HepG2 (cell line): Measurements from ENCODE around the gene C1orf159. TPM values are rescaled to one million over a fixed set of nuclear protein-coding genes. Genes with fewer than 3 reads are reported as not detected.

ENCODE experiments used
- ATM ChIP-seq: fragments of 450-650 bp; IDR thresholded peaks from 2 replicates; pipeline ENCODE4 v1.7.1; 2017; ENCODE audit warnings: mild to moderate bottlenecking, borderline replicate concordance
- BORCS8-MEF2B ChIP-seq: sonication (generic); formaldehyde crosslinking; IDR thresholded peaks from 2 replicates; pipeline ENCODE4 v1.8.0; 2022; ENCODE audit warnings: mild to moderate bottlenecking, missing genetic modification reagents
- DNMT1 ChIP-seq: sonication (generic); formaldehyde crosslinking; IDR thresholded peaks from 2 replicates; pipeline ENCODE4 v1.5.1; 2020; ENCODE audit warnings: mild to moderate bottlenecking, missing genetic modification reagents
- GFI1 ChIP-seq: sonication (generic); formaldehyde crosslinking; IDR thresholded peaks from 2 replicates; pipeline ENCODE4 v1.5.0; 2020; ENCODE audit warnings: missing genetic modification reagents, mild to moderate bottlenecking, borderline replicate concordance
- IKZF4 ChIP-seq: sonication (generic); formaldehyde crosslinking; IDR thresholded peaks from 2 replicates; pipeline ENCODE4 v1.5.1; 2020; ENCODE audit warnings: borderline replicate concordance, mild to moderate bottlenecking, low read depth, missing genetic modification reagents; ENCODE audit errors: not compliant biosample characterization
- NFIB ChIP-seq: sonication (generic); formaldehyde crosslinking; IDR thresholded peaks from 2 replicates; pipeline ENCODE4 v1.9.0; 2021; ENCODE audit warnings: missing genetic modification reagents, mild to moderate bottlenecking, borderline replicate concordance
- RBM39 ChIP-seq: fragments of 200-400 bp; formaldehyde crosslinking; IDR thresholded peaks from one replicate; pipeline ENCODE4 v1.6.1; 2018; ENCODE audit warnings: antibody characterized with exemption, mild to moderate bottlenecking, low read depth, low read length; ENCODE audit not compliant: poor library complexity, severe bottlenecking
- SCMH1 ChIP-seq: sonication (generic); formaldehyde crosslinking; IDR thresholded peaks from 2 replicates; pipeline ENCODE4 v1.9.0; 2021; ENCODE audit warnings: missing genetic modification reagents, mild to moderate bottlenecking, borderline replicate concordance
- SRSF4 ChIP-seq: fragments of 200-400 bp; formaldehyde crosslinking; IDR thresholded peaks from one replicate; pipeline ENCODE4 v1.6.1; 2018; ENCODE audit warnings: mild to moderate bottlenecking, low read depth, low read length, moderate library complexity; ENCODE audit not compliant: poor library complexity, severe bottlenecking
- ZBTB3 ChIP-seq: sonication (generic); formaldehyde crosslinking; IDR thresholded peaks from 2 replicates; pipeline ENCODE4 v1.4.0; 2020; ENCODE audit warnings: low read depth, mild to moderate bottlenecking, moderate library complexity, missing genetic modification reagents, borderline replicate concordance
- ZNF17 ChIP-seq: sonication (generic); formaldehyde crosslinking; IDR thresholded peaks from 2 replicates; pipeline ENCODE4 v1.5.0; 2020; ENCODE audit warnings: mild to moderate bottlenecking, missing genetic modification reagents
- ZNF557 ChIP-seq: sonication (generic); formaldehyde crosslinking; IDR thresholded peaks from 2 replicates; pipeline ENCODE4 v1.4.0; 2020; ENCODE audit warnings: missing genetic modification reagents
- ZNF775 ChIP-seq: sonication (generic); formaldehyde crosslinking; IDR thresholded peaks from 2 replicates; pipeline ENCODE4 v1.4.0; 2020; ENCODE audit warnings: missing genetic modification reagents, mild to moderate bottlenecking, moderate library complexity, borderline replicate concordance
- ZNF878 ChIP-seq: sonication (generic); formaldehyde crosslinking; IDR thresholded peaks from 2 replicates; pipeline ENCODE4 v1.8.1; 2023; ENCODE audit warnings: mild to moderate bottlenecking, missing genetic modification reagents, moderate library complexity
- polyA plus RNA-seq, 8 experiments: library from polyadenylated mRNA; depleted of rRNA in 3 of 8; stranded (reverse) in 7 of 8; unstranded in 1 of 8; fragments of >200 nt; fragmentation: Illumina TruSeq in 4 of 8; extraction: Trizol in 4 of 8; gene quantifications; 2 replicates each; pipeline versions ENCODE4 v1.2.1 to v1.2.3, GENCODE V29; 2011 to 2016; ENCODE audit warnings: low read depth in 4 of 8, missing spikeins in 1 of 8, mixed read lengths in 1 of 8; ENCODE audit not compliant: insufficient read depth in 1 of 8
- total RNA-seq, 5 experiments: library from RNA; depleted of rRNA; stranded (reverse); fragments of >200 nt; fragmentation: Illumina TruSeq; extraction: Trizol; gene quantifications; 2 replicates each; pipeline ENCODE4 v1.2.3, GENCODE V29; 2016; ENCODE audit warnings: low read depth in 1 of 5
- TF ChIP-seq, protein P1 (sequence below): sonication (generic); formaldehyde crosslinking; IDR thresholded peaks from 2 replicates; pipeline ENCODE4 v1.5.0; 2020; ENCODE audit warnings: missing genetic modification reagents
- TF ChIP-seq, protein P2 (sequence below), 2 experiments: sonication (generic) in 1 of 2; formaldehyde crosslinking in 1 of 2; IDR thresholded peaks; 2 replicates each; pipeline versions ENCODE4 v1.4.0 to v1.6.1; 2018 to 2020; ENCODE audit warnings: missing genetic modification reagents in 2 of 2, borderline replicate concordance in 1 of 2, low read depth in 1 of 2, mild to moderate bottlenecking in 1 of 2, missing biosample characterization in 1 of 2
- TF ChIP-seq, protein P3 (sequence below): sonication (generic); formaldehyde crosslinking; IDR thresholded peaks from 2 replicates; pipeline ENCODE4 v1.9.0; 2021; ENCODE audit warnings: missing genetic modification reagents, mild to moderate bottlenecking, borderline replicate concordance
- TF ChIP-seq, protein P4 (sequence below): sonication (generic); formaldehyde crosslinking; conservative IDR thresholded peaks from 2 replicates; pipeline ENCODE4 v1.4.0; 2020; ENCODE audit warnings: missing genetic modification reagents

The C1orf159 gene
- total and polyA plus RNA-seq, 2 of the 13 experiments (the other 11 are each of a cell fraction or from before 2014, with no cell fraction given): 3.8 to 6.7 TPM

DNA sequence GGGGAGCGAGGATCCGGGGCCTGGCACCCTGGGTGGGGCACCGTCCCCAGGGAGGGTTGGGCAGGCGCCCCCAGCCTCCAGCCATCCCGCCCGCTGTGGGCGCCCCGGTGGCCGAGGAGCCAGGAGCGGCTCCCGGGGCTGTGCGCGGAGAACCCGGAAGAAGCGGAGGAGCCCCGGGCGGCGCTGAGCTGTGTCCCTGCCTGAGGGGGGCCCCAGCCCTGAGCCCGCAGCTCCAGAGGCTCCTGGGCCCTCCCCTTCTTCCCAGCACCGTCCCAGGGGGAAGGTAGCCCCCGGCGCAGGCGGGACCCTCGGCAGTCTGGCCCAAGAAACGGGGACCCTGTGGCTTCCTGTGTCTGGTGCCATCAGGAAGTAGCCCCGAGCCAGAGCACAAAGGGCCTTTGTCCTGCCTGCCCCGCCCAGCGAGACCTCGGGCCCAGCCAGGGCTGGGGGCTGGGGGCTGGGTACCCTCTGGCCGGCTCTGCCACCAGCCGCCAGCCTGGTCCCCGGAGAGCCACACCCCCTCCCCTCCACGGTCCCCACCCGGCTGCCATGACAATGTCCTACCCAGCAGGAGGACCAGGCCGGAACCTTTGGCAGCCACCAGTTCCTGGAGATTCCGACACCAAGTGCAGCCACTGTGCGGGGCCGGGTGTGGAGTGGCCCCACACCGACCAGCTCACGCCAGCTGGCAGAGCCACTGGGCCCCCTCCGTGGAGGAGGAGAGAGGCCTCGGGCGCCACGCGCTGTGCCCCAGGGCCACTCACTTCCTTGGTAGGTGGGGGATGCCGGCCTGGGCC, 42.2 kb upstream of the C1orf159 start (continued):
- TF ChIP-seq NFIB (CRISPR knock-in tag) (no peak), ZNF17 (CRISPR knock-in tag) (no peak), IKZF4 (CRISPR knock-in tag) (no peak), GFI1 (CRISPR knock-in tag) (no peak), BORCS8-MEF2B (no peak), ZNF775 (CRISPR knock-in tag) (no peak), ZNF878 (CRISPR knock-in tag) (no peak), SRSF4 (no peak), ZNF557 (CRISPR knock-in tag) (no peak), ATM (no peak), DNMT1 (CRISPR knock-in tag) (no peak), SCMH1 (no peak), ZBTB3 (no peak), RBM39 (no peak)
- TF ChIP-seq, protein P1, sequence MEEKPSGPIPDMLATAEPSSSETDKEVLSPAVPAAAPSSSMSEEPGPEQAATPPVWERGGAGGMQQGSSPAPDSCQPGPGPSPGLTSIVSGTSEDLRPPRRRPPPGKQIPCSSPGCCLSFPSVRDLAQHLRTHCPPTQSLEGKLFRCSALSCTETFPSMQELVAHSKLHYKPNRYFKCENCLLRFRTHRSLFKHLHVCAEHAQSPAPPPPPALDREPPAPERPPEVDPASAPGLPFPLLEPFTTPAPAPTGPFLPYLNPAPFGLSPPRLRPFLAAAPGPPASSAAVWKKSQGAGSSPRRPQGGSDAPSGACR (CRISPR knock-in tag): 0 out of 2 replicates have a peak, but pooled peaks have one; percentile 26
- TF ChIP-seq, protein P2, sequence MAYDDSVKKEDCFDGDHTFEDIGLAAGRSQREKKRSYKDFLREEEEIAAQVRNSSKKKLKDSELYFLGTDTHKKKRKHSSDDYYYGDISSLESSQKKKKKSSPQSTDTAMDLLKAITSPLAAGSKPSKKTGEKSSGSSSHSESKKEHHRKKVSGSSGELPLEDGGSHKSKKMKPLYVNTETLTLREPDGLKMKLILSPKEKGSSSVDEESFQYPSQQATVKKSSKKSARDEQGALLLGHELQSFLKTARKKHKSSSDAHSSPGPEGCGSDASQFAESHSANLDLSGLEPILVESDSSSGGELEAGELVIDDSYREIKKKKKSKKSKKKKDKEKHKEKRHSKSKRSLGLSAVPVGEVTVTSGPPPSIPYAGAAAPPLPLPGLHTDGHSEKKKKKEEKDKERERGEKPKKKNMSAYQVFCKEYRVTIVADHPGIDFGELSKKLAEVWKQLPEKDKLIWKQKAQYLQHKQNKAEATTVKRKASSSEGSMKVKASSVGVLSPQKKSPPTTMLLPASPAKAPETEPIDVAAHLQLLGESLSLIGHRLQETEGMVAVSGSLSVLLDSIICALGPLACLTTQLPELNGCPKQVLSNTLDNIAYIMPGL (CRISPR knock-in tag; IDR thresholded peaks at IDR 0.05; ENCODE audit: borderline replicate concordance in 1 of 2, low read depth in 1 of 2): no peak
- TF ChIP-seq, protein P3, sequence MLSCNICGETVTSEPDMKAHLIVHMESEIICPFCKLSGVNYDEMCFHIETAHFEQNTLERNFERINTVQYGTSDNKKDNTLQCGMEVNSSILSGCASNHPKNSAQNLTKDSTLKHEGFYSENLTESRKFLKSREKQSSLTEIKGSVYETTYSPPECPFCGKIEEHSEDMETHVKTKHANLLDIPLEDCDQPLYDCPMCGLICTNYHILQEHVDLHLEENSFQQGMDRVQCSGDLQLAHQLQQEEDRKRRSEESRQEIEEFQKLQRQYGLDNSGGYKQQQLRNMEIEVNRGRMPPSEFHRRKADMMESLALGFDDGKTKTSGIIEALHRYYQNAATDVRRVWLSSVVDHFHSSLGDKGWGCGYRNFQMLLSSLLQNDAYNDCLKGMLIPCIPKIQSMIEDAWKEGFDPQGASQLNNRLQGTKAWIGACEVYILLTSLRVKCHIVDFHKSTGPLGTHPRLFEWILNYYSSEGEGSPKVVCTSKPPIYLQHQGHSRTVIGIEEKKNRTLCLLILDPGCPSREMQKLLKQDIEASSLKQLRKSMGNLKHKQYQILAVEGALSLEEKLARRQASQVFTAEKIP: no peak
- TF ChIP-seq, protein P4, sequence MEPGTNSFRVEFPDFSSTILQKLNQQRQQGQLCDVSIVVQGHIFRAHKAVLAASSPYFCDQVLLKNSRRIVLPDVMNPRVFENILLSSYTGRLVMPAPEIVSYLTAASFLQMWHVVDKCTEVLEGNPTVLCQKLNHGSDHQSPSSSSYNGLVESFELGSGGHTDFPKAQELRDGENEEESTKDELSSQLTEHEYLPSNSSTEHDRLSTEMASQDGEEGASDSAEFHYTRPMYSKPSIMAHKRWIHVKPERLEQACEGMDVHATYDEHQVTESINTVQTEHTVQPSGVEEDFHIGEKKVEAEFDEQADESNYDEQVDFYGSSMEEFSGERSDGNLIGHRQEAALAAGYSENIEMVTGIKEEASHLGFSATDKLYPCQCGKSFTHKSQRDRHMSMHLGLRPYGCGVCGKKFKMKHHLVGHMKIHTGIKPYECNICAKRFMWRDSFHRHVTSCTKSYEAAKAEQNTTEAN (CRISPR knock-in tag): no peak
